Measurements from ENCODE around the gene BACH2. TPM values are rescaled to one million over a fixed set of nuclear protein-coding genes. Genes with fewer than 3 reads are reported as not detected.

Gene BACH2
- total and polyA plus RNA-seq, 2 experiments from 2014 or later, result under 0.01 TPM; not detected in 1

GRCh38 chr6:90294008-90294511 lies 2.6 kb downstream of the BACH2 start:
- no peak for DNase-seq
- TF ChIP-seq EZH2phosphoT487 (IDR thresholded peaks at IDR 0.05; ENCODE audit: insufficient read depth, low read depth) (no peak), EZH2 (IDR thresholded peaks at IDR 0.05; ENCODE audit: insufficient read depth, poor library complexity, severe bottlenecking) (no peak)
- Histone ChIP-seq H3K9ac (no peak overlapping the region), H3K4me2 (ENCODE audit: unreplicated experiment) (no peak overlapping the region), H3K36me3 (ENCODE audit: low read depth) (no peaks in the 10 kb centered on the region), H3K4me1 (ENCODE audit: insufficient read depth) (0 out of 2 replicates have a peak, but pooled peaks cover 4% of the 10 kb centered on the region), H3K27ac (no peak overlapping the region), H3K79me2 (ENCODE audit: insufficient read depth) (no peaks in the 10 kb centered on the region), H3K9me2 (ENCODE audit: insufficient read depth) (no peaks in the 10 kb centered on the region), H3K4me3 (no peak overlapping the region), H3K27me3 (replicated peaks; ENCODE audit: insufficient read depth) (peaks cover 83% of the 10 kb centered on the region), H3F3A (ENCODE audit: insufficient read depth) (no peaks in the 10 kb centered on the region), H2AFZ (no peak overlapping the region), H3K9me3 (ENCODE audit: low read depth) (no peaks in the 10 kb centered on the region), H4K20me1 (ENCODE audit: insufficient read depth) (no peaks in the 10 kb centered on the region)
- 85 to 93% methylated on average over 5 of the region's 5 CpGs for WGBS, 2 experiments (ENCODE audit: low coverage in 1 of 2, low lambda C conversion rate in 2 of 2, missing lambda C conversion rate in 2 of 2)
- in situ Hi-C loops (cut with MboI), result no loop called here

- no peak overlapping the region for H3K9ac ChIP-seq
- no peaks in the 10 kb centered on the region for H3F3A ChIP-seq (ENCODE audit: insufficient read depth)
- no peak for TF ChIP-seq EZH2phosphoT487 (IDR thresholded peaks at IDR 0.05; ENCODE audit: insufficient read depth, low read depth)
- no peak for TF ChIP-seq EZH2 (IDR thresholded peaks at IDR 0.05; ENCODE audit: insufficient read depth, poor library complexity, severe bottlenecking)
- H3K27me3 ChIP-seq (replicated peaks; ENCODE audit: insufficient read depth), result peaks cover 80% of the 10 kb centered on the region
- in situ Hi-C loops (cut with MboI), result no loop called here
- no peaks in the 10 kb centered on the region for H3K36me3 ChIP-seq (ENCODE audit: low read depth)
- H4K20me1 ChIP-seq (ENCODE audit: insufficient read depth), result no peaks in the 10 kb centered on the region
- H3K4me1 ChIP-seq (ENCODE audit: insufficient read depth), result 0 out of 2 replicates have a peak, but pooled peaks cover 4% of the 10 kb centered on the region
- WGBS, 2 experiments (ENCODE audit: low coverage in 1 of 2, low lambda C conversion rate in 2 of 2, missing lambda C conversion rate in 2 of 2), result 91 to 94% methylated on average over 3 of the region's 3 CpGs
- no peaks in the 10 kb centered on the region for H3K9me2 ChIP-seq (ENCODE audit: insufficient read depth)
- no peak overlapping the region for H3K4me2 ChIP-seq (ENCODE audit: unreplicated experiment)
- no peaks in the 10 kb centered on the region for H3K9me3 ChIP-seq (ENCODE audit: low read depth)
- H3K27ac ChIP-seq, result no peak overlapping the region
- no peaks in the 10 kb centered on the region for H3K79me2 ChIP-seq (ENCODE audit: insufficient read depth)
- no peak overlapping the region for H2AFZ ChIP-seq
- DNase-seq, result no peak
- H3K4me3 ChIP-seq, result no peak overlapping the region
These were observed 3.2 kb downstream of the BACH2 start for GRCh38 chr6:90293319-90293953.

GRCh38 chr6:90291565-90291964 lies 5.1 kb downstream of the BACH2 start:
- Histone ChIP-seq H3K36me3 (ENCODE audit: low read depth) (no peaks in the 10 kb centered on the region), H3K27ac (no peak overlapping the region), H3K4me2 (ENCODE audit: unreplicated experiment) (no peak overlapping the region), H4K20me1 (ENCODE audit: insufficient read depth) (no peaks in the 10 kb centered on the region), H3K27me3 (replicated peaks; ENCODE audit: insufficient read depth) (peaks cover 76% of the 10 kb centered on the region), H2AFZ (no peak overlapping the region), H3K79me2 (ENCODE audit: insufficient read depth) (no peaks in the 10 kb centered on the region), H3F3A (ENCODE audit: insufficient read depth) (no peaks in the 10 kb centered on the region), H3K4me1 (ENCODE audit: insufficient read depth) (0 out of 2 replicates have a peak, but pooled peaks cover 4% of the 10 kb centered on the region), H3K9me3 (ENCODE audit: low read depth) (no peaks in the 10 kb centered on the region), H3K4me3 (no peak overlapping the region), H3K9ac (no peak overlapping the region), H3K9me2 (ENCODE audit: insufficient read depth) (no peaks in the 10 kb centered on the region)
- no peak for TF ChIP-seq EZH2phosphoT487 (IDR thresholded peaks at IDR 0.05; ENCODE audit: insufficient read depth, low read depth)
- TF ChIP-seq EZH2 (IDR thresholded peaks at IDR 0.05; ENCODE audit: insufficient read depth, poor library complexity, severe bottlenecking), result no peak
- in situ Hi-C loops (cut with MboI), result no loop called here
- no peak for DNase-seq
- WGBS, 2 experiments (ENCODE audit: low coverage in 1 of 2, low lambda C conversion rate in 2 of 2, missing lambda C conversion rate in 2 of 2), result 94 to 97% methylated on average over 4 of the region's 4 CpGs

- Histone ChIP-seq H3K4me1 (ENCODE audit: insufficient read depth) (peaks cover 6% of the 10 kb centered on the region; the same call in 1 of the 2 replicates), H3K4me3 (no peak overlapping the region), H3K36me3 (ENCODE audit: low read depth) (no peaks in the 10 kb centered on the region), H3K9ac (no peak overlapping the region), H3K27me3 (replicated peaks; ENCODE audit: insufficient read depth) (peaks cover 80% of the 10 kb centered on the region), H3K79me2 (ENCODE audit: insufficient read depth) (no peaks in the 10 kb centered on the region), H3K27ac (no peak overlapping the region), H3F3A (ENCODE audit: insufficient read depth) (0 out of 2 replicates have a peak, but pooled peaks cover 2% of the 10 kb centered on the region), H2AFZ (no peak overlapping the region), H3K9me2 (ENCODE audit: insufficient read depth) (no peaks in the 10 kb centered on the region), H3K4me2 (ENCODE audit: unreplicated experiment) (no peak overlapping the region), H3K9me3 (ENCODE audit: low read depth) (no peaks in the 10 kb centered on the region), H4K20me1 (ENCODE audit: insufficient read depth) (no peaks in the 10 kb centered on the region)
- in situ Hi-C loops (cut with MboI), result no loop called here
- DNase-seq, result no peak
- no peak for TF ChIP-seq EZH2 (IDR thresholded peaks at IDR 0.05; ENCODE audit: insufficient read depth, poor library complexity, severe bottlenecking)
- TF ChIP-seq EZH2phosphoT487 (IDR thresholded peaks at IDR 0.05; ENCODE audit: insufficient read depth, low read depth), result no peak
- 70 to 77% methylated on average over 5 of the region's 5 CpGs for WGBS, 2 experiments (ENCODE audit: low coverage in 1 of 2, low lambda C conversion rate in 2 of 2, missing lambda C conversion rate in 2 of 2)
These were observed 5.7 kb downstream of the BACH2 start for GRCh38 chr6:90290811-90291420.

All from GM23248 (cell line).